Karpas-422 (cell line): Measurements from ENCODE around the gene NKAIN2. TPM values are rescaled to one million over a fixed set of nuclear protein-coding genes. Genes with fewer than 3 reads are reported as not detected.

ENCODE experiments used
- DNase-seq: peaks from one replicate; pipeline ENCODE4 v3.0.0-alpha.2; 2015
- H2AFZ ChIP-seq: fragments of 200-600 bp; sonication (generic); 2 replicates; pipeline ENCODE4 v1.6.1; 2014; ENCODE audit warnings: antibody characterized with exemption, low read length, mixed read lengths
- H3K27ac ChIP-seq: fragments of 200-600 bp; sonication (generic); 2 replicates; pipeline ENCODE4 v1.5.1; 2014; ENCODE audit warnings: mild to moderate bottlenecking, low read length, moderate library complexity
- H3K27me3 ChIP-seq: fragments of 200-600 bp; sonication (generic); 2 replicates; pipeline ENCODE4 v1.6.1; 2014; ENCODE audit warnings: low read length, mixed read lengths
- H3K36me3 ChIP-seq: fragments of 200-600 bp; sonication (generic); 2 replicates; pipeline ENCODE4 v1.6.1; 2014; ENCODE audit warnings: low read length, mixed read lengths; ENCODE audit not compliant: insufficient read depth
- H3K4me1 ChIP-seq: fragments of 200-600 bp; sonication (generic); 2 replicates; pipeline ENCODE4 v1.6.1; 2014; ENCODE audit warnings: mild to moderate bottlenecking, low read length, mixed read lengths
- H3K4me2 ChIP-seq: fragments of 200-600 bp; sonication (generic); 2 replicates; pipeline ENCODE4 v1.6.1; 2014; ENCODE audit warnings: low read length, low read depth, mild to moderate bottlenecking; ENCODE audit not compliant: poor library complexity, severe bottlenecking
- H3K4me3 ChIP-seq: fragments of 200-600 bp; sonication (generic); 2 replicates; pipeline ENCODE4 v1.5.1; 2014; ENCODE audit warnings: mild to moderate bottlenecking, antibody characterized with exemption, low read length, mixed read lengths
- H3K79me2 ChIP-seq: fragments of 200-600 bp; sonication (generic); 2 replicates; pipeline ENCODE4 v1.6.1; 2014; ENCODE audit warnings: mild to moderate bottlenecking, low read length, mixed read lengths
- H3K9ac ChIP-seq: fragments of 200-600 bp; sonication (generic); 2 replicates; pipeline ENCODE4 v1.6.0; 2014; ENCODE audit warnings: low read length
- H3K9me2 ChIP-seq: fragments of 200-600 bp; sonication (generic), shearing (Covaris generic); replicated peaks from 2 replicates; pipeline ENCODE4 v1.6.0; 2014; ENCODE audit warnings: mild to moderate bottlenecking, low read length, moderate library complexity; ENCODE audit not compliant: insufficient read depth
- H3K9me3 ChIP-seq: fragments of 300-700, 200-600 bp; sonication (generic); 2 replicates; pipeline ENCODE4 v1.6.1; 2014; ENCODE audit warnings: low read length, mixed read lengths
- H4K20me1 ChIP-seq: fragments of 200-600 bp; sonication (generic); 2 replicates; pipeline ENCODE4 v1.6.1; 2014; ENCODE audit warnings: mild to moderate bottlenecking, antibody characterized with exemption, low read length, low read depth; ENCODE audit not compliant: insufficient read depth
- total RNA-seq: library from RNA; depleted of rRNA; stranded (reverse); fragments of >200 nt; shearing (Covaris generic); gene quantifications from 2 replicates; pipeline ENCODE4 v1.2.3, GENCODE V29; 2014; ENCODE audit warnings: low replicate concordance

NKAIN2 gene
- total RNA-seq, 1 experiment from 2014 or later, result not detected

- H3K4me3 ChIP-seq, result no peak overlapping the region
- H3K4me2 ChIP-seq, result no peak overlapping the region
- no peaks in the 10 kb centered on the region for H3K27me3 ChIP-seq
- H2AFZ ChIP-seq, result no peak overlapping the region
- no peaks in the 10 kb centered on the region for H3K36me3 ChIP-seq
- no peaks in the 10 kb centered on the region for H3K79me2 ChIP-seq
- no peak overlapping the region for H3K27ac ChIP-seq
- H3K9me2 ChIP-seq, result no peaks in the 10 kb centered on the region
- DNase-seq, result no peak
- no peaks in the 10 kb centered on the region for H3K4me1 ChIP-seq
- H3K9ac ChIP-seq, result no peak overlapping the region
- no peaks in the 10 kb centered on the region for H3K9me3 ChIP-seq
- no peaks in the 10 kb centered on the region for H4K20me1 ChIP-seq
Observed at GRCh38 chr6:124797224-124797623, 993.6 kb downstream of the NKAIN2 start.

DNA sequence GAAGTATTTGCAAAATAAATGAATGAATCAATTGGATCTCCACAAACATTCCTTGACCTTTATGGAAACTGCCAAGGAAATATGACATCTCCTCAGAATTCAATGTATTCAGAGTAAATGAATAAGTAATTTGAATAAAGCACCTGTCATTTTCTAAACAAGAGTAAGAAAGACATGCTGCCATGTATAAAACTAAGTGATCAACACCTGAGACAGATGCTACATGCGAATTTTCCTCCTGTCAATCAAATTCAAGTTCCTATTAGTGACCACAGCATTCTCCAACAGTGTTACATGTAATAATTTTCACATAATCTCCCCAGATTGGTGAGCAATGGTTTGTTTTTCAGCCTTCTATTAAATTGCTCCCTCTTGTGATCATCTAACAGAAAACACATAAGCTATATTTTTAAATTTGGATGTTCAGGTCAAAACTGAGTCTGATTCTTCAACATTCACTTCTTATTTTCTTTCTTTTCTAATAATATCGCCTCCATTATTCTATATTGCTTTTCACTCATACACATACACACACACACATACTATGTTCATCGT, 995.4 kb downstream of the NKAIN2 start:
- H3K9me2 ChIP-seq, result no peaks in the 10 kb centered on the region
- H3K9ac ChIP-seq, result no peak overlapping the region
- H3K27ac ChIP-seq, result no peak overlapping the region
- no peaks in the 10 kb centered on the region for H3K27me3 ChIP-seq
- no peaks in the 10 kb centered on the region for H4K20me1 ChIP-seq
- no peak overlapping the region for H3K4me2 ChIP-seq
- no peaks in the 10 kb centered on the region for H3K4me1 ChIP-seq
- H2AFZ ChIP-seq, result no peak overlapping the region
- H3K79me2 ChIP-seq, result no peaks in the 10 kb centered on the region
- DNase-seq, result no peak
- H3K36me3 ChIP-seq, result no peaks in the 10 kb centered on the region
- no peaks in the 10 kb centered on the region for H3K9me3 ChIP-seq
- no peak overlapping the region for H3K4me3 ChIP-seq

GRCh38 chr6:124799638-124800037, 996.0 kb downstream of the NKAIN2 start:
- Histone ChIP-seq H3K9me2 (no peaks in the 10 kb centered on the region), H3K36me3 (no peaks in the 10 kb centered on the region), H3K4me2 (no peak overlapping the region), H3K27me3 (no peaks in the 10 kb centered on the region), H3K9ac (no peak overlapping the region), H3K27ac (no peak overlapping the region), H3K4me3 (no peak overlapping the region), H2AFZ (no peak overlapping the region), H3K79me2 (no peaks in the 10 kb centered on the region), H4K20me1 (no peaks in the 10 kb centered on the region), H3K4me1 (no peaks in the 10 kb centered on the region), H3K9me3 (no peaks in the 10 kb centered on the region)
- DNase-seq, result no peak

GRCh38 chr6:124800222-124800621, 996.6 kb downstream of the NKAIN2 start:
- no peak overlapping the region for H3K4me2 ChIP-seq

DNA sequence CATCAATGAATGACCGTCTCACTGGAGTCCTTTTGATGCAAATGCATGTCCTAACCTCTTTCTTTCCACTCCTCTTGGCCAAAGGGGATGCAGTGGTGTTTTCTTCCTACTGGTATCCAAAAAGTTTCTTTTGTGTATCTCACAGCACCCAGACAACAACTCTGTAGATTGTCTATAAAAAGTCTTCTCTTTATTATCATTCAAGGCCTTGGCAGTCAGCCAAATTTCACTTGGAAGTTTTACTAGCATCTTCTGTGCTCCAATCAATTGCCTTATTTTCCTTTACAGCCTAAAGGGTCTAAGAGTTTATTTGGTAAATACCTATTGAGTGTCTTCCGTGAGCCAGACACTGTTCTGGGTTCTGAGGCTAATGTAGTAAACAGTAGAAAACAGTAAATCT, 1008.4 kb downstream of the NKAIN2 start:
- Histone ChIP-seq H4K20me1 (no peaks in the 10 kb centered on the region), H3K9me2 (no peaks in the 10 kb centered on the region), H3K79me2 (no peaks in the 10 kb centered on the region), H3K4me2 (no peak overlapping the region), H3K9me3 (no peaks in the 10 kb centered on the region), H3K27ac (no peak overlapping the region), H3K4me3 (no peak overlapping the region), H3K9ac (no peak overlapping the region), H3K27me3 (no peaks in the 10 kb centered on the region), H3K4me1 (no peaks in the 10 kb centered on the region), H3K36me3 (no peaks in the 10 kb centered on the region), H2AFZ (no peak overlapping the region)
- no peak for DNase-seq

More at GRCh38 chr6:124800222-124800621, 996.6 kb downstream of the NKAIN2 start:
- no peaks in the 10 kb centered on the region for H3K79me2 ChIP-seq
- DNase-seq, result no peak
- no peak overlapping the region for H3K4me3 ChIP-seq
- no peak overlapping the region for H3K27ac ChIP-seq
- no peaks in the 10 kb centered on the region for H3K9me3 ChIP-seq
- H3K36me3 ChIP-seq, result no peaks in the 10 kb centered on the region
- H4K20me1 ChIP-seq, result no peaks in the 10 kb centered on the region
- H3K9ac ChIP-seq, result no peak overlapping the region
- H3K4me1 ChIP-seq, result no peaks in the 10 kb centered on the region
- H2AFZ ChIP-seq, result no peak overlapping the region
- no peaks in the 10 kb centered on the region for H3K9me2 ChIP-seq
- no peaks in the 10 kb centered on the region for H3K27me3 ChIP-seq

- H3K9me3 ChIP-seq, result no peaks in the 10 kb centered on the region
- H3K27me3 ChIP-seq, result no peaks in the 10 kb centered on the region
- H3K4me3 ChIP-seq, result no peak overlapping the region
- H3K36me3 ChIP-seq, result no peaks in the 10 kb centered on the region
- no peak overlapping the region for H3K4me2 ChIP-seq
- no peaks in the 10 kb centered on the region for H3K79me2 ChIP-seq
- no peak overlapping the region for H2AFZ ChIP-seq
- no peaks in the 10 kb centered on the region for H3K9me2 ChIP-seq
- no peaks in the 10 kb centered on the region for H4K20me1 ChIP-seq
- H3K27ac ChIP-seq, result no peak overlapping the region
- no peaks in the 10 kb centered on the region for H3K4me1 ChIP-seq
- no peak for DNase-seq
- no peak overlapping the region for H3K9ac ChIP-seq
Observed at GRCh38 chr6:124819346-124819745, 1015.7 kb downstream of the NKAIN2 start.

- no peaks in the 10 kb centered on the region for H3K79me2 ChIP-seq
- H3K9me3 ChIP-seq, result no peaks in the 10 kb centered on the region
- H2AFZ ChIP-seq, result no peak overlapping the region
- H3K4me2 ChIP-seq, result no peak overlapping the region
- no peaks in the 10 kb centered on the region for H3K4me1 ChIP-seq
- H3K27me3 ChIP-seq, result no peaks in the 10 kb centered on the region
- H3K4me3 ChIP-seq, result no peak overlapping the region
- H3K9ac ChIP-seq, result no peak overlapping the region
- no peak overlapping the region for H3K27ac ChIP-seq
- H4K20me1 ChIP-seq, result no peaks in the 10 kb centered on the region
- no peaks in the 10 kb centered on the region for H3K36me3 ChIP-seq
- H3K9me2 ChIP-seq, result no peaks in the 10 kb centered on the region
- DNase-seq, result no peak
Observed at GRCh38 chr6:124822204-124822613, 1018.5 kb downstream of the NKAIN2 start.

DNA sequence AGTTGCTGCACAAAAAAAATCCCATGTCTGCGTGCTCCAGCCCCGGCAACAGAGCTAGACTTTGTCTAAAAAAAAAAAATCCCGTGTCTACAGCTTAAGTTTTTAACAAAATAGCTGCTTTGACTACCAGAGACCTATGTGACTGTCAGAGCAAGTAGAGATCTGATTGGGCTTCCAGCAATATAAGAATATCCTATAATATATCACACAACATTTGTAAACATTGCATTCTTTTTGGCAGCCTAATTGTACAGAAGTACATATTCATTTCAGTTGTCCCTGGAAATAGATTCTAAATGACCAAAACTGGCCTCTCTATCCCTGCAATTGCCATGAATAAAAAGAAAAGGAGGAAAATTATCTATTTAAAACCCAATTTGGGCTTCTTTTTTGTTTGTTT, 1019.1 kb downstream of the NKAIN2 start:
- H3K9me3 ChIP-seq, result no peaks in the 10 kb centered on the region
- no peaks in the 10 kb centered on the region for H3K36me3 ChIP-seq
- no peaks in the 10 kb centered on the region for H3K4me1 ChIP-seq
- H3K4me2 ChIP-seq, result no peak overlapping the region
- no peak overlapping the region for H3K9ac ChIP-seq
- H2AFZ ChIP-seq, result no peak overlapping the region
- H4K20me1 ChIP-seq, result no peaks in the 10 kb centered on the region
- H3K4me3 ChIP-seq, result no peak overlapping the region
- H3K79me2 ChIP-seq, result no peaks in the 10 kb centered on the region
- H3K27me3 ChIP-seq, result no peaks in the 10 kb centered on the region
- DNase-seq, result no peak
- no peaks in the 10 kb centered on the region for H3K9me2 ChIP-seq
- no peak overlapping the region for H3K27ac ChIP-seq
